GM21786 (cell line): ENCODE data around the gene MMP28.
"Not testable (repeated sequence)": the region's sequence is repeated elsewhere in the genome, so short reads cannot be mapped to it uniquely, and the experiment has no call there.

ENCODE experiments used
- ATAC-seq: cut with Tn5 transposase; IDR thresholded peaks from one replicate; pipeline ENCODE4 v1.9.1; 2021; ENCODE audit not compliant: unreplicated experiment

Gene MMP28

GRCh38 chr17:35766903-35767510 is 28.4 kb downstream of the MMP28 start:
- ATAC-seq, result no peak

- ATAC-seq, result no peak
Measured at GRCh38 chr17:35766489-35766877, 29.0 kb downstream of the MMP28 start.

- no peak for ATAC-seq
Measured at GRCh38 chr17:35765756-35766488, 29.5 kb downstream of the MMP28 start.

GRCh38 chr17:35765086-35765710 is 30.2 kb downstream of the MMP28 start:
- ATAC-seq, result no peak

- ATAC-seq, result peak; percentile 82
Measured at GRCh38 chr17:35764123-35764991, 31.1 kb downstream of the MMP28 start.

- ATAC-seq, result no peak
Measured at GRCh38 chr17:35763767-35764122, 31.7 kb downstream of the MMP28 start.

GRCh38 chr17:35761601-35762000 is 33.8 kb downstream of the MMP28 start:
- no peak for ATAC-seq

GRCh38 chr17:35760587-35760986 is 34.9 kb downstream of the MMP28 start, which contains the start of gene C17orf50:
C17orf50 (plus strand) TSS chr17:35760887; CDS start chr17:35760942, 55 bp downstream.
- no peak for ATAC-seq

GRCh38 chr17:35757243-35757642 is 38.2 kb downstream of the MMP28 start:
- ATAC-seq, result no peak

- ATAC-seq, result no peak
Measured at GRCh38 chr17:35752945-35753764, 42.3 kb downstream of the MMP28 start, which contains the start of gene GAS2L2. GAS2L2 (minus strand) TSS chr17:35753239; CDS start chr17:35752850, 389 bp downstream.

- ATAC-seq, result no peak
Measured at GRCh38 chr17:35752471-35752870, 43.0 kb downstream of the MMP28 start.

- ATAC-seq, result not testable (repeated sequence)
Measured at GRCh38 chr17:35751541-35751940, 43.9 kb downstream of the MMP28 start.

GRCh38 chr17:35750526-35751395 is 44.7 kb downstream of the MMP28 start:
- ATAC-seq, result no peak

GRCh38 chr17:35749560-35750412 is 45.7 kb downstream of the MMP28 start:
- ATAC-seq, result no peak

- no peak for ATAC-seq
Measured at GRCh38 chr17:35748979-35749378, 46.5 kb downstream of the MMP28 start.

- ATAC-seq, result no peak
Measured at GRCh38 chr17:35748341-35748841, 47.0 kb downstream of the MMP28 start.

GRCh38 chr17:35747540-35748017 is 47.9 kb downstream of the MMP28 start:
- no peak for ATAC-seq

- ATAC-seq, result no peak
Measured at GRCh38 chr17:35745749-35746320, 49.6 kb downstream of the MMP28 start.
